OCI-LY1 (cell line): ENCODE results near the gene KCNJ4.

Experiments used
- EZH2 ChIP-seq: fragments of 200-600 bp; sonication (generic), shearing (Covaris generic); IDR thresholded peaks from 2 replicates; pipeline ENCODE4 v1.8.0; 2017; ENCODE audit warnings: borderline replicate concordance, mixed run types, mild to moderate bottlenecking, antibody characterized with exemption, low read length, moderate library complexity, mixed read lengths
- TF ChIP-seq, protein P1 (sequence below): fragments of 200-600 bp; sonication (generic), shearing (Covaris generic); IDR thresholded peaks from 2 replicates; pipeline ENCODE4 v1.5.1; 2017; ENCODE audit warnings: mild to moderate bottlenecking, antibody characterized with exemption, low read length, moderate library complexity, mixed read lengths

DNA sequence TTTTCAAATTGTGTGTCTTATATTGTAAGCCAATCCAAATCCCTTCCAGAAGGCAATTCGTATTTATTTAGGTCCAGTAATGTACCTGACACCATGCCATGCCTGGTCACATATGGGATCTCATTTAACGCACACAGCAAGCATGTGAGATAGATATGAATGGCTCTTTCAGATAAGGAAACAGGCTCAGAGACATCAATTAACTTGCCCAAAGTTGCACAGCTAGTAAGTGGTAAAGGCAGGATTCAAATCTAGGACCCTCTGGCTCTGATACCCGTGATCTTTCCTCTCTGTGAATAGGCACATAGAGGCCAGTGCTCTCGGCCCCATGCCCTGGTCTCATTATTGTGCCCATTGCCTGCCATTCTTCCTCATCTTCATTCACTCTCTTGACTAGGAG lies 34.3 kb downstream of the KCNJ4 start:
- TF ChIP-seq, protein P1, sequence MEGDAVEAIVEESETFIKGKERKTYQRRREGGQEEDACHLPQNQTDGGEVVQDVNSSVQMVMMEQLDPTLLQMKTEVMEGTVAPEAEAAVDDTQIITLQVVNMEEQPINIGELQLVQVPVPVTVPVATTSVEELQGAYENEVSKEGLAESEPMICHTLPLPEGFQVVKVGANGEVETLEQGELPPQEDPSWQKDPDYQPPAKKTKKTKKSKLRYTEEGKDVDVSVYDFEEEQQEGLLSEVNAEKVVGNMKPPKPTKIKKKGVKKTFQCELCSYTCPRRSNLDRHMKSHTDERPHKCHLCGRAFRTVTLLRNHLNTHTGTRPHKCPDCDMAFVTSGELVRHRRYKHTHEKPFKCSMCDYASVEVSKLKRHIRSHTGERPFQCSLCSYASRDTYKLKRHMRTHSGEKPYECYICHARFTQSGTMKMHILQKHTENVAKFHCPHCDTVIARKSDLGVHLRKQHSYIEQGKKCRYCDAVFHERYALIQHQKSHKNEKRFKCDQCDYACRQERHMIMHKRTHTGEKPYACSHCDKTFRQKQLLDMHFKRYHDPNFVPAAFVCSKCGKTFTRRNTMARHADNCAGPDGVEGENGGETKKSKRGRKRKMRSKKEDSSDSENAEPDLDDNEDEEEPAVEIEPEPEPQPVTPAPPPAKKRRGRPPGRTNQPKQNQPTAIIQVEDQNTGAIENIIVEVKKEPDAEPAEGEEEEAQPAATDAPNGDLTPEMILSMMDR: no peak
- TF ChIP-seq EZH2: no peak
